ENCODE results near the gene OR51B5.
"Not testable (repeated sequence)": the region's sequence is repeated elsewhere in the genome, so short reads cannot be mapped to it uniquely, and the experiment has no call there.

The OR51B5 gene

DNA sequence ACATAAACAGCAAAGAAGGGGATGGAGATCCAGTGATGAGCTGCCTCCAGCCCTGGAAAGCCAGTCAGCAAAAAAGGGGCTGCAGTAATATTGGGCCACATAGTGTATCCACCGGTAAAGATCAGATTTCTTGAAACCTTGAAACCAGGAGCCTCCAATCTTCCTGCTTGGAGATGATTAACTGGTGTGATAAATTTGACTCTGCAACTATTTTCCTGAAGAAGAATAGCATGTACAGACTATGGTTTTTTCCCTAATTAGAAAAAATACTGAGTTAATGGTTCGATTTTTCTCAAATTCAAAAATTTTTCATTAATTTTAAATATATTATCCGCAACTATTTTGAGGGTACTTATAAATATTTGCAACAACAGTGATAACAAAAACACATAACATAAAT is 19.1 kb downstream of the OR51B5 start, which contains the start of gene OR51B2:
Gene OR51B2, minus strand, starts transcription at position 101 of the 400 bp plus-strand sequence. Its CDS starts 0 bp downstream, at position 101.
- no peak for DNase-seq

DNA sequence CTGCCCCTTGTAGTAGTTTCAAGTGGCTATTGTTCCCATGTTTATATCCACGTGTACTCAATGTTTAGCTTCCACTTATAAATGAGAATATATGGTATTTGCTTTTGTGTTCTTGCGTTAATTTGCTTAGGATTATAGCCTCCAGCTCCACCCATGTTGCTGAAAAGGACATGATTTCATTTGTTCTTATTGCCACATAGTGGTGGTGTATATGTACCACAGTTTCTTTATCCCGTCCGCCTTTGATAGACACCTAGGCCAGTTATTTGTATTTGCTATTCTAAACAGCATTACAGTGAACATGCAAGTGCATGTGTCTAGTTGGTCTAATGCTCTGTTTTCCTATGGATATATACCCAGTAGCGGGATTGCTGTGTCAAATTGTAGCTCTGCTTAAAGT is 26.0 kb downstream of the OR51B5 start:
- DNase-seq = no peak

DNA sequence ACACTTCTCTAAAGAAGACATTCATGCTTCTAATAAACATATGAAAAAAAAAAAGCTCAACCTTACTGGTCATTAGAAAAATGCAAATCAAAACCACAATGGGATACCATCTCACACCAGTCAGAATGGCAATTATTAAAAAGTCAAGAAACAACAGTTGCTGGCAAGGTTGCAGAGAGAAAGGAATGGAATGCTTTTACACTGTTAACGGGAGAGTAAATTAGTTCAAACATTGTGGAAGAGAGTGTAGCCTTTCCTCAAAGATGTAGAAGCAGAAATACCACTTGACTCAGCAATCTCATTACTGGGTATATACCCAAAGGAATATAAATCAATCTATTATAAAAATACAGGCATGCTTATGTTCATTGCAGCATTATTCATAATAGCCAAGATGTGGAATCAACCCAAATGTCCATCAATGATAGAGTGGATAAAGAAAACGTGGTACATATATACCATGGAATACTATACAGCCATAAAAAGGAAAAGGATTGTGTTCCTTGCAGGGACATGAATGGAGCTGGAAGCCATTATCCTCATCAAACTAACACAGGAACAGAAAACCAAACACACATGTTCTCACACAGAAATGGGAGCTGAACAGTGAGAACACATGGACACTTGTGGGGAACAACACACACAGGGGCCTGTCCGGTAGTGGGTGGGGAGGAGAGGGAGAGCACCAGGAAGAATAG is 29.8 kb downstream of the OR51B5 start:
- not testable (repeated sequence) for DNase-seq

DNA sequence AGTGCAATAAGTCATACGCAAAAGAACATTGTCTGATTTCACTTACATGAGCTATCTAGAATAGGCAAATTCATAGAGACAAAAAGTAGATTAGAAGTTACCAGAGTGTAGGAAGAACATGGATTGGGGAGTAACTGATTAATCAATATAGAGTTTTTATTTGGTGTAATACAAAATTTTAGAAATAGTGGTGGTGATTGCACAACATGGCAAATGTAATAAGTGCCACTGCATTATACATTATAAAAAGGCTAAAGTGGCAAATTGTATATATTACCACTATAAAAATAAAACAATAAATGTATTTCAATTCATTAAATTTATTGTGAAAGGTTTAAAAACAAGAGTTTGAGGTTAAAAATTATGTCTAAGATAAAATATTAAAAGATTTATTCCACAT is 32.9 kb downstream of the OR51B5 start:
- DNase-seq = no peak

DNA sequence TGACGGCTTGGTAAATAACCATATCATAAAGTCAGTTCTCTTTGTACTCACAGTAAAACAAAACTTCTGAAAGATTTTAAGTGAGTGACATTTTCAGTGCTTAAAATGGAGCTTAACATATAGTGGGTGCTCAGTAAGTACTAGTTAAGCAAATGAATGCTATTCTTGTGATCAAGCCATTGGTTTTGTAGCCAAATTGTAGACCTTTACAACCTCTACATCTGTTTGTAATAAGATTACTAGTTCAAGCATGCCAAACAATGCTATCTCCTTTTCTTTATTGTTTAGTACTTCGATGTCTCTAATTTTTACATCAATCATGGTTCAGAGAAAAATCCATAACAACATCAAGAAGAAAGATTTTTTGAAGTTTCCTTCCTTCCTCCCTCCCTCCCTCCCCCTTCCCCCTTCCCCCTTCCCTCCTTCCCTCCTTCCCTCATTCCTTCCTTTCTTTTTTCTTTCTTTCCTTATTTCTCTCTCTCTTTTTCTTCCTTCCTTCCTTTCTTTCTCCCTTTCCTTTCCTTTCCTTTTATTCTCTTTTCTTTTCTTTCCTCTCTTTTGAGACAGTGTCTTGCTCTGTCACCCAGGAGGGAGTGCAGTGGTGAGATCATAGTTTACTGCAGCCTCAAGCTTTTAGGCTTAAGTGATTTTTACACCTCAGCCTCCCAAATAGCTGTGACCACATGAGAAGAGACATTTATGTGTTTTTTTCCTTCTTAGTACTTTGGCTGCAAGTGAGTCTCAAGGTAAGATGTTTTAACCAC is 35.9 kb downstream of the OR51B5 start:
- DNase-seq = no peak

DNA sequence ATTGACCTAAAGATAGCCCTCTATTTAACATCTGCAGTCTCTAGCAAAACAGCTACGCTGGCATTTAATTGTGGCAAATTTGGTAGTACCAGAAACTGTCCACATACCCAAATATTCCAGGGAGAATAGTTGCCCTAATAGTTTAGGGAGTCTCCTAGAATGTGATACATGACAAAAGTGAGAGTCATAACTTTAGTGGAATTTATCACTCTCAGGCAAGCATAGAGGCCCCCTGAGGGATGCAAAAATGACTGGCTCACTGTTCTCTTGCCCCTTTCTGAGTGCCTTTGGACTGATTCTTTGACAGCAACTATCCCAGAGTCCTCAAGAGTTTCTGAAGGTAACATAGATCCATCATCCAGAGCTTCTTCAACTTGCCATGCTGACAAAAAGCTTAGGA is 39.3 kb downstream of the OR51B5 start:
- no peak for DNase-seq

DNA sequence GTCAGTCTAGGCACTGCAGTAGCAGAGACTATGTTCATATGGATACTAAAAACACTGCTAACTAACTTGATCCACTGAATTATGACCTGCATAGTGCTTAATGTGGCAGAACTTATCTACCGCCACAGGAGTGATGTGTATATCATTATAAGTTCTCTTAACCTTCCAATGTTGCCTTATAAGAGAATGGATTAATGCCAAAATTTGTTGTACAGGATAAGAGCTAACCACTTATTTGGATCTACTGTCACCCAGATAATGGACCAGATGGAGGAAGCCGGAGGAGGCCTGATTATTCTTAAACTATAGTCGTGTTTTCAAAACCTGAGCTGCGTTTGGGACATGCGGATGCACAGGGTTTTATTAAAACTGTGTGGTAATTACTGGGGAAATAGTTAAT is 39.7 kb downstream of the OR51B5 start:
- DNase-seq = no peak

DNA sequence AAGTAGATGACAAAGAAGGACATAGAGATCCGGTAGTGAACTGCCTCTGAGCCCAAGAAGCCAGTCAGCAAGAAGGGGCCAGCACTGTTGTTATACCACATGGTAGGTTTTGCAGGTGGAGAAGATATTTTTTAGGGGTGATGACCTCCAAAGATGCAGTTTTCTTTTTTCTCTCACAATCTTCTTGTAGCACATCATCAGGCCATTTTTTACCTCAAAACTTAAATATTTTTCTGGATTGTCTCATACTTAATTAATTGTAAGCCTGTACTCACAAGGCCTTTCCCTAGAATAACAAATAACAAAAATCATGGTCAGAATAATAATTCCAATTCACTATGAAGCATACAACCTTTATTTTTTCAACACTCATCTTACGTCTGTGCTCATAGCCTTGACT is 41.5 kb downstream of the OR51B5 start, which contains the start of gene OR51B4:
Gene OR51B4, minus strand, starts transcription at position 101 of the 400 bp plus-strand sequence. Its CDS starts 0 bp downstream, at position 101.
- no peak for DNase-seq

DNA sequence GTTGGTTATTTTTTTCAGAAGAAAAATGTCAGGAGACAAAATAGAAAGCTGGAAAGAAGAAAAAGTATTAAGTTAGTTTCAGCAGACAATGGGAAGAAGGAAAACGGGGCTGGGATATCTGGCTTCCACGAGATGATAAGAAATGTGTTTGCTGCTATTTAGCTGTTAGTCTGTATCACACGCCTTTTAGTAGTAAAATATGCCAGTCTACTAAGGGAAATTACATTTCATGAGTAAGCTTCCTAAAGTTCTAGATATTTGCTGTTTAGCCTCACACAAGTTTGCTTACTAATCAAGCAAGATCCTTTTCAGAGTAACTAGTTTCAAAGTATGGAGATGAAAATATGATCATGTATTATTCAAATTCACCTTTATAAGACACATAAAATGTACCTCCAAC is 43.1 kb downstream of the OR51B5 start:
- no peak for DNase-seq

DNA sequence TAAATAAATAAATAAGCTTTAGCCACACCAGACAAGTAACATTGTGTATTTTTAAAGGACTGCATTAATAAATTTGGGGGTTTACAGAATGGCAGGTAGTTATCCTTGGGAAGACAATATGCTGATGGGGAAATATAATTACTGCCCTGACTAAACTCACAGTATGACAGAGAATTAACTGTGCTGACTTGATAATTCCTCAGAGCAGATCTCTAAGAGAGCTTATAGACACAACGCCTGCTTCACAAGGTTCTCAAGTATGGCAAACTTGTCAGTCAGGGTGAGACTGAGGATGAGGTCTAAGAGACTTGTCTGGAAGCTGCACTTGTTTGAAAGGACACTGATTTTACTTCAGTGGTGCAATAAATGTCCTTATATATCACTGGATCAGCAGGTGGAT is 44.9 kb downstream of the OR51B5 start:
- DNase-seq = no peak

DNA sequence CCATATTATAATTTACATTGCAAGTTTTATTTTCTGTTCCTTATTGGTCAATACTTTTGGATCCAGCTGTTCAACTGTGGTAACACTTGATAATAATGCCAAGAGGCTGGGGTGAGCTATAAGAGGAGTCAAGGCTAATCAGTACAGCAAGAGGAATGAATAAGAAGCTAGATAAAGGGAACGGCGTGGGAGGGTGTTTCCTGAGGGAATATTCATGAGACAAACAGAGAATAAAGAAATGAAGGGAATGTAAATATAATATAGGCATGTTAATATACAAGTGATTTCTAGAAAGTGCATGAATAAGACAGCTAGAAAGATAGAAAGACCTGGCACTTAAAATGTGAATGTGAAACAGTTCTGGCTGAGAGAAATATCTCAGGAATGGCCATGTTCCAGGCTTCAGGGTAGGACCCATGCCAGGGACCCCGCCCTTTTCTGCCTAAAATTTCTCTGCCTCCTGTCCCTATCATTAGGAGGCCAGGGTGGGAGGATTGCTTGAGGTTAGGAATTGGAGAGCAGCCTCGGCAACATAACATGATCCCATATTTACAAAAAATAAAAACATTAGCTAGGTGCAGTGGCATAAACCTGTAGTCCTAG is 45.5 kb downstream of the OR51B5 start:
- no peak for DNase-seq

DNA sequence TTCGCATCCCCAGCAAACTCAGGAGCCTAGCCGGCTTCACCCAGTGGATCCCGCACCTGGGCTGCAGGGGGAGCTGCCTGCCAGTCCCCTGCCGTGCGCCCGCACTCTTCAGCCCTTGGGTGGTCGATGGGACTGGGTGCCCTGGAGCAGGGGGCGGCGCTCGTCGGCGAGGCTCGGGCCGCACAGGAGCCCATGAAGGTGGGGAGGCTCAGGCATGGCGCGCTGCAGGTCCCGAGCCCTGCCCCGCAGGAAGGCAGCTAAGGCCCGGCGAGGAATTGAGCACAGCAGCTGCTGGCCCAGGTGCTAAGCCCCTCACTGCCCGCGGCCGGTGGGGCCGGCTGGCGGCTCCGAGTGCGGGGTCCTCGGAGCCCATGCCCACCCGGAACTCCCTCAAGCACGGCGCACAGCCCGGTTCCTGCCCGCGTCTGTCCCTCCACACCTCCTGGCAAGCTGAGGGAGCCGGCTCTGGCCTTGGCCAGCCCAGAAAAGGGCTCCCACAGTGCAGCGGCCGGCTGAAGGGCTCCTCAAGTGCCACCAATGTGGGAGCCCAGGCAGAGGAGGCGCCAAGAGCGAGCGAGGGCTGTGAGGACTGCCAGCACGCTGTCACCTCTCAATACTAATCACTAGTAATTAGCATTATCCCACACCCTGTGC is 48.9 kb downstream of the OR51B5 start:
- DNase-seq = not testable (repeated sequence)

DNA sequence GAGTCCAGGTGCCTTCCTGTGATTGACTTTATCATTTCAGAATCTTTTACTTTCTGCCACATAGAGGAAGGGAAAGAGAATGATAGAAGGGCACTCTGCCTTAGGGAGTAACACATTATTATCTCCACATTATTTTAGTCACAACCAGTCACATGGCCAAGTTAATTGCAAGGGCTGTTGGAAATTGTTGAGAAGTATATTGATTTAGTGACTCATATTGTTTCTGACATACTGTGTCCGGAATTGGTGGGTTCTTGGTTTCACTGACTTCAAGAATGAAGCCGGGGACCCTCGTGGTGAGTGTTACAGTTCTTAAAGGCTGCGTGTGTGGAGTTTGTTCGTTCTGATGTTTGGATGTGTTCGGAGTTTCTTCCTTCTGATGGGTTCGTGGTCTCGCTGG is 50.3 kb downstream of the OR51B5 start:
- no peak for DNase-seq
